GM12873 (cell line): Measurements from ENCODE around the gene NUDCD3.

ENCODE experiments used
- CTCF ChIP-seq: IDR thresholded peaks from 2 replicates; pipeline ENCODE4 v1.5.1; 2012; ENCODE audit warnings: low read depth, mild to moderate bottlenecking, moderate library complexity, low read length, control low read depth; ENCODE audit not compliant: insufficient read depth; ENCODE audit errors: missing control alignments

NUDCD3 gene

GRCh38 chr7:44396496-44396895, 94.0 kb downstream of the NUDCD3 start:
- TF ChIP-seq CTCF, result no peak

DNA sequence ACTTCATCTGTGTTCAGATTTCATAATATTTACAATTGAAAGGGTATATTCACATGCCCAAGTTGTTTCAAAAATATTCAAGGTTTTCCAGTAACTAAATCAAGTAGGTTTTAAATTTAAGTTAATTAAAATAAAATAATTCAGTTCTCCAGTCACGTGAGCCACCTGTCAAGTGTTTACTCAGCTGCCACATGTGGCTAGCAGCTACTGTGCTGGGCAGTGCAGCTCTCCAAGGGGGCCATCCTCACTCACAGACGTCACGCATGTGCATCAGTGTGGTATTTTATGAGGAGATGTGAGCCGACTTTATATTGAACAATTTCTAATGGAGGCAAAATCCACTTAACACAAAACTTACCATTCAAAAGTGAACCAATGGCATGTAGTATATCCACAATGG, 95.4 kb downstream of the NUDCD3 start:
- TF ChIP-seq CTCF, result no peak

DNA sequence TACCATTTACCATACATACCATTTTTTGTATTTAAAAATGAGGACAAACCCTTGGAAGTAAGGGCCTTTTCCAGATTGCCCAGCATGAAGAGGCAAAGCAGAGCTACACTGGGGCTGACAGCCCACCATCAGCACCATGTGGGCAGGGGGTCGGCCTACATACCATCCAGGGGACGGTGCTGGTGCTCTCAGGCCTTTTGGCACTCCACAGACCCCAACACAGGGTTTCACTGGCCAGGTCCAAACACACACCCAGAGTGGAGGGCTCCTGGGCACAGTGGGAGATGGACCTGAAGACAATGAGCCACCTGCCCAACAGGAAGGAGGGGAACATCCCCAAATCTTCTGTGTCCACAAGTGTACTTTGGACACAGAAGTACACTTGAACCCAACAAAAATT, 95.8 kb downstream of the NUDCD3 start:
- no peak for TF ChIP-seq CTCF

DNA sequence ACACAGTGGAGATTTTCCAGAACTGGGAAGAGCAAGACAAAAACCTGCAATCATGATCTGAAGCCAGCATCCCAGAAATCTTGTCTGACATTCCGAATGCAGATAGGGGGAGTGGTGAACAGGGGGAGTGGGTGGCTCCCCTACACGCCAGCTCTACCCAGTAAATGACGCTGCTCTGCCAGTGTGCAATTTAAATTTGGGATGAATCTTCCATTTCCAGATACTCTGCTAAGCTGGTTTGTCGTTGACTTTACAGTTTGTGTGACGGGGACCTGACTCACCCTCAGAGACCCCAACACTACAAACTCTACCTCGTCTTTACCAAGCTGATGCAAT, 96.4 kb downstream of the NUDCD3 start:
- no peak for TF ChIP-seq CTCF

DNA sequence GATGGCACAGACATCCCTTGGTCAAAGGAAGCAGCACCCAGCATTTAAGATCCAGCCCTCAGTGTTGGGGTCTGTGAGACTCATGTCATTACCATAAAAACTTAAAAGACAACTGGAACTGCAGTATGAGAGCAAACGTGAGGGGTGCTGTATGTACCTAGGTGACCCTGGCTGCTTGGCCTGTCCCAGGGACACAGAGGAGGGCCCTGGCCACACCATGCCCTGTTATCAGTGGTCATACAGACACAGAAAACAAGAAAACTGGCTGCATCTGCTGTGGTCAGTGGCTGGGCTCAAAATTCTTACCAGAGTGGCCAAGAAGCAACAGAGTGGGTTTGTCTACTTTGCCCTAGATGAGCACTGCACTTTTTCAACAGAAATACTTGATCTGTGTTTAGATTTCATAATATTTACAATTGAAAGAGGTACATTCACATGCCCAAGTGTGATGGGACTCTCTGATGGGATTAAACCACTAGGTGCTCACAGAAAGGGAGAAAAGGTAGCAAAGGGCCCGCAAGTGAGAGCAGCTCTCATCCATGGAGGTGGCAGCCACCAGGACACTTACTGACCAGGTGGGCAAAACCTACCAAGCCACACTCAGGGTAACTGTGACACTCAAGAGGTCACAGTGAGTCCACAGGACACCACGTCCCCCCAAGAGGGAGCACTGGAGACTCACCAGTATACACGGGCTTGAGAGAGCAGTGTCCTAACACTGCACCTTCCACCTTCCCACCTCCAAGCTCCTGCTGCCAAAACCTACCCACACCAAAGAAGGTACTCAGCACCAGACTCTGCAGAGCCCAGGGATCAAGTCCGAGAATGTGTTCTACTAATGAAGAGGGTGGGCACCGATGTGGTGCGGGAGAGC, 97.0 kb downstream of the NUDCD3 start:
- TF ChIP-seq CTCF, result no peak

GRCh38 chr7:44392618-44393010, 97.8 kb downstream of the NUDCD3 start:
- no peak for TF ChIP-seq CTCF

- no peak for TF ChIP-seq CTCF
These were observed 98.5 kb downstream of the NUDCD3 start for GRCh38 chr7:44391746-44392617.
